ENCODE data around the gene MYH9.

MYH9 gene

GRCh38 chr22:36385491-36386350, 2.0 kb downstream of the MYH9 start:
- DNase-seq: no peak

GRCh38 chr22:36384766-36385481, 2.8 kb downstream of the MYH9 start:
- no peak for DNase-seq

GRCh38 chr22:36383110-36383581, 4.6 kb downstream of the MYH9 start:
- no peak for DNase-seq

- DNase-seq: no peak
Measured at GRCh38 chr22:36381513-36382128, 6.1 kb downstream of the MYH9 start.

GRCh38 chr22:36379593-36380361, 8.0 kb downstream of the MYH9 start:
- DNase-seq: no peak

GRCh38 chr22:36378869-36379217, 8.9 kb downstream of the MYH9 start:
- no peak for DNase-seq

- no peak for DNase-seq
Measured at GRCh38 chr22:36378080-36378868, 9.5 kb downstream of the MYH9 start.

- no peak for DNase-seq
Measured at GRCh38 chr22:36377022-36377631, 10.6 kb downstream of the MYH9 start.

GRCh38 chr22:36376265-36376664, 11.5 kb downstream of the MYH9 start:
- no peak for DNase-seq

- DNase-seq: no peak
Measured at GRCh38 chr22:36375071-36375980, 12.4 kb downstream of the MYH9 start.

GRCh38 chr22:36374603-36375024, 13.2 kb downstream of the MYH9 start:
- no peak for DNase-seq

- no peak for DNase-seq
Measured at GRCh38 chr22:36373258-36373579, 14.5 kb downstream of the MYH9 start.

GRCh38 chr22:36371920-36372319, 15.8 kb downstream of the MYH9 start:
- no peak for DNase-seq

GRCh38 chr22:36369922-36370791, 17.6 kb downstream of the MYH9 start:
- DNase-seq: no peak

GRCh38 chr22:36369004-36369921, 18.5 kb downstream of the MYH9 start:
- DNase-seq: no peak

- DNase-seq: no peak
Measured at GRCh38 chr22:36368359-36368983, 19.3 kb downstream of the MYH9 start.

- DNase-seq: no peak
Measured at GRCh38 chr22:36367479-36367878, 20.3 kb downstream of the MYH9 start.

GRCh38 chr22:36367066-36367465, 20.7 kb downstream of the MYH9 start:
- DNase-seq: no peak
